Cortex of kidney (tissue), 1 donor: ENCODE measurements around the gene FNDC8.
"Not testable (repeated sequence)": the region's sequence is repeated elsewhere in the genome, so short reads cannot be mapped to it uniquely, and the experiment has no call there.

ENCODE experiments used
- DNase-seq: peaks from one replicate; lab custom pipeline; 2025; lab: John Stamatoyannopoulos, UW

The FNDC8 gene

DNA sequence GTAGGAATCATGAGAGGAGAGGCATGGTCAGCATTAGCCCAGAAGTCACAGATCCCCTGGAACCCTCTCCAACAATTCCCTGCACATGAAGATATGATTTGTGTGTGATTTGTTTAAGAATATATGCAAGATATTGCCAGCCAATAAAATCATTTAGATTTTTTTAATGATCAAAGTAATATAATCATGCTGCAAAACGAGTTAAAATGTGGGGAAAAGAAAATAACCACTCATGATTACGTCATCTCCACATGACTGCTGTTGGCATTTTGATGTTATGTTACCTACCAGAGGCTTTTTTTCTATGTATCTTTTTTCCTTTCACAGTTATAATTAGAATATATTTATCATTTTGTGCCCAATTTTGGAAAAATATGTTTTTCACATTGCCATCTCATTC is 50.4 kb downstream of the FNDC8 start:
- no peak for DNase-seq

DNA sequence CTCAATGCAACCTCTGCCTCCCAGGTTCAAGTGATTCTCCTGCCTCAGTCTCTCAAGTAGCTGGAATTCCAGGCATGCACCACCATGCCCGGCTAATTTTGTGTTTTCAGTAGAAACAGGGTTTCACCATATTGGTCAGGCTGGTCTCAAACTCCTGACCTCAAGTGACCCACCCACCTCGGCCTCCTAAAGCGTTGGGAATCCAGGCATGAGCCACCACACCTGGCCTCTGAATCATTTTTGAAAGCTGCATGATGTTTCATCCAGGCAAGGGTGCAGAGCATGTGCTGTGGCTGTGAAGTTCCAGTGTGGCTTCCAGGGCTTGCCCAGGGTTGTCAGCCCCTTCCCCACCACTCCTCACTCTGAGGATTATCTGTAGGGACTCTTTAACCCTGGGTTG is 50.9 kb downstream of the FNDC8 start:
- not testable (repeated sequence) for DNase-seq

DNA sequence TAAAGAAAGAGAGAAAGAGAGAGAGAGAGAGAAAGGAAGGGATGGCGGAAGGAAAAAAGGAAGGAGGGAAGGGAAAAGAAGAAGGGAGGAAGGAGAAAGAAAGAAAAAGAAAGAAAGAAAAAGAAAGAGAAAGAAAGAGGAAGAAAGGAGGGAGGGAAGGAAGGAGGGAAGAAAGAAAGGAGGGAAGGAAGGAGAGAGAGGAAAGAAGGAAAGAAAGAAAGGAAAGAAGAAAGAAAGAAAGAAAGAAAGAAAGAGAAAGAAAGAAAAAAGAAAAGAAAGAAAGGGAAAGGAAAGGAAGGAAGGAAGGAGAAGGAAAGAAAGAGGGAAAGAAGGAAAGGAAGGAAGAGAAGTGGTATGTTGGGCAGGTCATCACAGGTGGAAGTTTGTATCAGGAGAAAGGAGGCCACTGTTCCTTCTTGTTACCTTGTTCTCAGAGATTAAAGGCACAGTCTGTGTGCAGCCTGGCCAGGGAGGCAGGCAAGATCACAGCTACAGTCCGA is 53.5 kb downstream of the FNDC8 start:
- DNase-seq, result no peak

DNA sequence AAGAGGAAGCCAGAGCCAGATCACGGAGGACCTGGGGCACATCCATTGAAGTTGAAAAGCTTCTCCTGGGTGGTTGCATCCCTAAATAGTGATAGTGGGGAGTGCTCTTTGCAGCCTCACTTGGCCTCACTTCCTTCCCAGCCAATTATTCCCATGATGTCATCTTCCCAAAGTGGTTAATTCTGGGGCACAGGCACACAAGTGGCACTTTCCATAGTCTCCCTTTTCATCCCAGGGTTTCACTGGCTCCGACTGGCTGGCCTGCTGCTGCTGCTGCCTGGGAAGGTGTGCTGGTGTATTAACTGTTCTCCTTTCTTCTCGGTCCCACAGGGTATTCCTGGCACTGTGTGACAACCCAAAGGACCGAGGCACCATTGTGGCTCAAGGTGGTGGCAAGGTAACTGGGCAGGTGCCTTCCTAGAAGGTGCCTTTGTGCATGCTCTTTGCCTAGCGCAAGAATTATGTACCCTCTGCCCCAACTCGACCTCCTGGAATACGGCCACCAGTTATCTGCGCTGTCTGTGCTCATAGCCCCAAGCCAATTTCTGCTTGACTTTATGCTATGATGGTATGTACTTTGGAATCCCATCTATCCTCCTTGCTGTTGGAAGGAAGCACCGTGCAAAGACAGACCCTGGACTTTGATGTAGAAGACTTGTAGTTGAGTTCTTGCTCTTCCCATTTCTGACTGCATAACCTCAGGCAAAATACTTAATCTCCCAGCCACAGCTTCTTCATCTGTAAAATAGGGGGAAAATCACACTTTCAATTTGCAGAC is 54.4 kb downstream of the FNDC8 start:
- no peak for DNase-seq

DNA sequence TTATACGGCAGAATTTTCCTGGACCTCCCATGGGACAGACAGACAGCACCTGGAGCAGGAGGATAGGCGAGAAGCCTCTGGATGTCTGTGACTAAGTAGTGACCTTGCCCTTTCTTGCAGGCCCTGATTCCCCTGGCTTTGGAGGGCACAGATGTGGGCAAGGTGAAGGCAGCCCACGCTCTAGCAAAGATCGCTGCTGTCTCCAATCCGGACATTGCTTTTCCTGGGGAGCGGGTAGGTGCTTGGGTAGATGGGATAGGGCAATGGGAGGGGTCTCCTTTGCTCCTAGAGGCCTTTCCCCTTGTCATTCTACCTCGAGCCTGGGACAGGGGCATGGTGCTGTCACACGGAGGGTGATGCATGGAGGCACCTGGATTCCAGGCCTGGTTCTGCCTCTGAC is 55.5 kb downstream of the FNDC8 start:
- DNase-seq, result no peak

DNA sequence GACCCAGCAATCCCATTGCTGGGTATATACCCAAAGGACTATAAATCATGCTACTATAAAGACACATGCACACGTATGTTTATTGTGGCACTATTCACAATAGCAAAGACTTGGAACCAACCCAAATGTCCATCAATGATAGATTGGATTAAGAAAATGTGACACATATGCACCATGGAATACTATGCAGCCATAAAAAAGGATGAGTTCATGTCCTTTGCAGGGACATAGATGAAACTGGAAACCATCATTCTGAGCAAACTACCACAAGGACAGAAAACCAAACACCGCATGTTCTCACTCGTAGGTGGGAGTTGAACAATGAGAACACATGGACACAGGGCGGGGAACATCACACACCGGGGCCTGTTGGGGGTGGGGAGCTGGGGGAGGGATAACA is 58.0 kb downstream of the FNDC8 start:
- not testable (repeated sequence) for DNase-seq
